GM18505 (cell line): Measurements from ENCODE around the gene NFASC.

Experiments used
- ATAC-seq: cut with Tn5 transposase; IDR thresholded peaks from one replicate; pipeline ENCODE4 v1.9.1; 2021; ENCODE audit not compliant: unreplicated experiment
- POLR2A ChIP-seq: IDR thresholded peaks from 4 replicates; pipeline ENCODE4 v1.6.1; 2011; ENCODE audit warnings: borderline replicate concordance; ENCODE audit not compliant: insufficient read depth, insufficient read length; ENCODE audit errors: extremely low read depth

The NFASC gene

DNA sequence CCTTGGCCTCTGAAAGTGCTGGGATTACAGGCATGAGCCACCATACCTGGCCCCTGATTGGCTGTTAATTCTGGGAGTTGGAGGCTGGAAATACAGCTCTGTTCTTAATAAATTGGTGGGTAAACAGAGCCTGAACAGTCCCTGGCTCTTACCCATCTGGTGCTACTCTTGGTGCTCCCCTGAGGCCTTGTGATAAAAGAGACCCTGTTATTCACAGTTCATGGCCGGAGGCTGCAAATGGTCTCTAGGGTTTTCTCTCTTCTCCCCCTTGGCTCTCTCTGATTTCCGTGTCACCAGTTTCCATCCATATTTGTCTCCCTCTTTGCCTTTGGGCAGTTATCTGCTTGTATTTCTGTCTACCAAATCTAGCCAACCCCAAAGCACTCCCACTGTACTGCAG lies 17.2 kb downstream of the NFASC start:
- no peak for TF ChIP-seq POLR2A
- ATAC-seq = no peak

DNA sequence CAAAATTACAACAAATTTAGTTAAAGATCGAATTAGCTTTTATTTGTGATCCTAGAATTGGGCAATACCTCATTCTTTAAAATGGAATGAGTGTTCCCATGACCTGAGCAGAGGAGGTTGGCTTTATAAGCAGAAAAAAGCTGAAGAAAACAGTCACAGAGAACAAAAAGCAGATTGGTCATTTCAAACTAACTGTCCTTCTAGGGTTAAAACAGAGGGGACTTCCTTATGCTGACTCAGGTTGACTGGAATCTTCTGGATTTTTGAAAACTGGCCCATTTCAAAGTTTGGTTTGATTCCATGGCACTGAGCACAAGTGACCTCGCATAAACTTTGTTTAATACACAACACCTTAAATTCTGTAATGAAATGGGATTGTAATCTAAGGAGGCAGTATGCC lies 17.6 kb downstream of the NFASC start:
- TF ChIP-seq POLR2A = no peak
- no peak for ATAC-seq

DNA sequence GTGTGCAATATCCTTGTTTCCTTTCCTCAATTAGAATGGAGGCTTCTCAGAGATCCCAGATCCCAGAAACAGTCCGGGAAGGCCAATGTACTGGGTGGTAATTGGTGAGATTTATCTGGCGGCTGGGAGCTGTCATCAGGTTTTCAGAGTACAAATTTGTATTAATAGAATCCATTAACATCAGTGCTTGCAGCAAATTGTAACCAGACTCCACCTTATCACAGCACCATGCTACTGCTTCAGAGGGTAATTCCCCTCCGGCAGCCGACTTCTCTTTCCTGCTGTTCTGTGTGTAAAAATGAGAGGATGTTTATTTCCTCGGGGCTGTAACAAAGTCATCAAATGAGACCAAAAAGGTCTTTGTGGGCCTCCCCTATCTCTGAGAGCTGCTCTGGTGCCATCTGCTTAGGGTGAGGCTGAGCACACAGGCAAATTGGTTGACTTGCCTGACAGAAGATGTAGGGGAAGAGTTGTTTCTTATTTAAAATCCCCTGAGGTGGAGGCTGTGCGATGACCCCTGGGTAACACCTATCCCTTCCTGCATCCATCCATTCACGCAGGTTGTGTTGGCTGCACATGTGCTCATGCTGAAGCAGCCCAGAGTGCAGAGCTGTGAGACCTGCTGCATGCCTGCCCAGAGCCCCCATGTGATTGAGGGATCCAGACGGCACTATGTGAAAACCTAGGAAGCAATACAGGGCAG lies 19.2 kb downstream of the NFASC start:
- ATAC-seq = no peak
- TF ChIP-seq POLR2A = no peak

DNA sequence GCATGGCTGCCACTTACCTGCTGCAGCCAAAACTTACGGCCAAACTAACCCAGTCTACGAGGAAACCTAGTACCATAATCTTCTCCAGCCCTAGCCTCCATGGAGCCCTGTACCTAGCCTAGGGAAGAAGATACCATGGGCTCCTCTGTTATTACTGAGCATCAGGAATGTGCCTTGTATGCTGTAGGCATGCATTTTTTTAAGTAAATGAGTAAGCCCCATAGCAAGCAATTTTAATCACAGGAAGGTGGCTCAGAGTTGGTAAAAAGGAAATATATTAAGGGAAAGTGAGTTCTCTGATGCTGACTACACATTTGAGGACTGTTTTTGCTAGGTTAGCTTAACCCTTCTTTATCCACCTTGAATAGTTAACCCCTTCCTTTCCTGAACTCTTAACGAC lies 21.2 kb downstream of the NFASC start:
- no peak for ATAC-seq
- no peak for TF ChIP-seq POLR2A

GRCh38 chr1:204894031-204894430 lies 23.4 kb downstream of the NFASC start:
- no peak for ATAC-seq

DNA sequence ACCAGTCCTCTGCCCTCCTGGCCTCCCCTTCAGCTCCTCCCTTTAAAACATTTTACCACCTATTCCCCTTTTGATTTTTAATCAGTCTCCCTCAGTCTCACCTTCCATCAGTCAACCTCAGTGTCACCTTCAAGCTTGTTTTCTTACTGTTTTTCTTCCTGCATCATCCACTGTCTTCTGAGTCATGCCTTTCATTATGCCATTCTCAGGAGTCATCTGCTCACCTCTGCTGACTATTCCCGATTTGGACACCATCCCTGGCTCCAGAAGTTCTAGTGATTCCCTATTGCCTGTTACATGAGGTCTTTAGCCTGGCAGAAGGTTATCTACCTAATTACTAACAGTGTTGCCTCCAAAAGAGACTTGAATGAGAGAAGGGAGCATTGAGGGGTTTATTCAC lies 23.9 kb downstream of the NFASC start:
- no peak for TF ChIP-seq POLR2A
- ATAC-seq = no peak

More at GRCh38 chr1:204894031-204894430, 23.4 kb downstream of the NFASC start:
- no peak for TF ChIP-seq POLR2A

DNA sequence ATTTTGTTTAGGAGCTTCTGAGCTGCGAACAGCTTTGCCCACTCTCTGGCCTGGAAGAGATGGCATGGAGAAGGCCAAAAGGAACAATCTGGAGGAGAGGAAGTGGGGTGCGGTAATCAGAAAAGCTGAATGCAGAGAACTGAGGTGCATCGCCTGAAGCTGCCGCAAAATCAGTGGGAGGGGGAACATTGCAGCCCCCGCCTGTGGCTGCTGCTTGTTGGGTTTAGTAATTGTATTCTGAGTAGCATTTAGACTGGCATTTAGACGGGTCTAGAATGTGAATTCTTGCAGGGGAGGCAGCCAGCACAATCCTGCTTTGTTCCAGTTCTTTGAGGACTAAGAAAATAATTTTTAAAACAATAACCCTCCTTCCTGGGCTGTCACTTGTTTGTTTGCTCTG lies 25.4 kb downstream of the NFASC start:
- no peak for ATAC-seq
- TF ChIP-seq POLR2A = no peak

GRCh38 chr1:204896787-204897469 lies 26.3 kb downstream of the NFASC start:
- ATAC-seq = no peak
- no peak for TF ChIP-seq POLR2A

- TF ChIP-seq POLR2A = no peak
- ATAC-seq = no peak
Observed at GRCh38 chr1:204900721-204901120, 30.1 kb downstream of the NFASC start.

DNA sequence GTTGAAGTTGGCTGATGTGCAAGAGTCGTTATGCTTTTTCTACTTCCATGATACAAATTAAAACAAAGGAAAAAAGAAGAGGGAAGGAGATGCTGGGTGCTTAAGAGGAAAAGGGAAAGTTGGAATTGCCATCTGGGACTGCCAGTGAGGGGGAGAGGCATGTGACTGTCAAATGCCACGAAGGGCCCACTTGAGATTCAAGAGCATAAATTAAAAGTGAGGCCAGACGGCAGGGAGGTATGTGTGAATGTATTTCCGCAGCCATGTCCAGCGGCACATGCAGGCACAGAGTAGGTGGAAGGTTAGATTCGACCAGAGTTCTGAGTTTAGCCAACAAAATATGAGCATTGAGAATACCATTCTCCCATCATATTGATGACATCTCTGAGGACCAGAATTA lies 32.0 kb downstream of the NFASC start:
- TF ChIP-seq POLR2A = no peak
- no peak for ATAC-seq

DNA sequence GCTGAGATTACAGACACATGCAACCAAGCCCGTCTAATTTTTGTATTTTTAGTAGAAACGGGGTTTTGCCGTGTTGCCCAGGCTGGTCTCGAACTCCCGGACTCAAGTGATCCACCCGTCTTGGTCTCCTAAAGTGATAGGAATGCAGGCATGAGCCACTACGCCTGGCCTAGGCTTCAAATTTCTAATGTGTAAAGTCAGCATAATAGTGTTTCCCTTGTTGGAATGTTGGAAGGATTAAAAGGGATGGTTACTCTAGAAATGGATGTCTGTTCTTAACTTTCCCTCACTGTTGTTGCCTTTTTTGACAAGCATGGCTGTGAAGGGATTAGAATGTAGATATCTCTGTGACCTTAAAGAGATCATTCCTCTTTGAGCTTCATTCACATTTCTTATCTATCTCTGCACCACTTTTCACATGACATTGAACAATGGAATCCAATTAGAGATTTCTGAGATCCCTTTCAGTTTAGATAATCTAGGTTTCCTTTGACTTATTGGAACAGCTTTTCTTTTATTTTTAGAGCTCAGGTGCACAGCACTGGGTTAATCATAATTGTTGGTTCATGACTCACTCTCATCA lies 33.7 kb downstream of the NFASC start:
- ATAC-seq = no peak
- TF ChIP-seq POLR2A = no peak

DNA sequence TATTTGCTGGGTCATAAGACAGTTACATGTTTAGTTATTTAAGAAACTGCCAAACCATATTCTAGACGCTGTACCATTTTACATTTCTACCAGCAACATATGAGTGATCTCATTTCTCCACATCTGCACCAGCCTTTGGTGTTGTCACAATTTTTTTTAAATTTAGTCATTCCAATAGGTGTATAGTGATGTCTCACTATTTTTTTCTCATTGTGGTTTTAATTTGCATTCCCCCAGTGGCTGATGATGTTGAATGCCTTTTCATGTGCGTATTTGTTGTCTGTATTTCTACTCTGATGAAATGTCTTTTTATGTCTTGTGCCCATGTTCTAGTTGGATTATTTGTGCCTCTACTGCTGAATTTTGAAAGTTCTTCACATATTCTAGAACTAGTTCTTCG lies 38.4 kb downstream of the NFASC start:
- ATAC-seq = no peak
- no peak for TF ChIP-seq POLR2A

GRCh38 chr1:204915861-204916495 lies 45.3 kb downstream of the NFASC start:
- no peak for ATAC-seq
- no peak for TF ChIP-seq POLR2A
